ENCODE data around the gene AGXT. TPM values are rescaled to one million over a fixed set of nuclear protein-coding genes. Genes with fewer than 3 reads are reported as not detected.

The AGXT gene
- total and polyA plus RNA-seq, 2 of the 8 experiments (the other 6 are each of a cell fraction or from before 2014, with no cell fraction given) = 0.03 TPM; not detected in 1

- no peak for TF ChIP-seq RXRA (IDR thresholded peaks at IDR 0.05; ENCODE audit: insufficient read depth, low read depth, low read length)
- TF ChIP-seq SIRT6 (IDR thresholded peaks at IDR 0.05; ENCODE audit: low read length) = no peak
- TF ChIP-seq SUZ12 (IDR thresholded peaks at IDR 0.05; ENCODE audit: low read length) = no peak
- no peak for TF ChIP-seq CBX5 (IDR thresholded peaks at IDR 0.05; ENCODE audit: low read depth, low read length)
Measured at GRCh38 chr2:240861547-240861946, 7.1 kb upstream of the AGXT start (continued).

Measured in H1 (cell line).